HG03571 (cell line): Measurements from ENCODE around the gene DRC3.

Experiments
- ATAC-seq: cut with Tn5 transposase; IDR thresholded peaks from one replicate; pipeline ENCODE4 v1.9.1; 2021; ENCODE audit not compliant: unreplicated experiment

The DRC3 gene

DNA sequence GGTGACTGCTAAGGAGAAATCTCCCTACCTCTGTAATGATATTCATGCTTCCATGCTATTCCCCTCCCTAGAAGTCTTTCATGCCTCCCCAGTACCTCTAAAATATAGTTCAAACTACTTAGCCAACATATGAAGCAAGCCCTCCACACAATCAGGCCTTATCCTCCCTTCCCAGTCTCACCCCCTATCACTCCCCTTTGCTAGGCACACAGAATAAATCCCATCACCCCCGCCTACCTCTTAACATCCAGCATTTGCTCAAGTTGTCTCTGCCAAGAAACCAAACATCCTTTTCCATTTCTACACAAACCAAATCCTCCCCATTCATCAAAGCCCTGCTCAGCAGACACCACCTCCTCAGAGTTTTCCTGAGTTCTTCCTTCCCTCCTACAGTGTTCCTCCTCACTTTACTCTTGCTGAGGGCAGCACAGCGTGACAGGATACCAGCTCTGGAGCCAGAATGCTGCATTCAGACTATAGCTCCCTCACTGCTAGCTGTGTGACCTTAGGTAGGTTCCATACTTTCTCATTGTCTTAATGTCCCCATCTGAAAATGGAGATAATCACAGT is 7.4 kb upstream of the DRC3 start:
- ATAC-seq: no peak

DNA sequence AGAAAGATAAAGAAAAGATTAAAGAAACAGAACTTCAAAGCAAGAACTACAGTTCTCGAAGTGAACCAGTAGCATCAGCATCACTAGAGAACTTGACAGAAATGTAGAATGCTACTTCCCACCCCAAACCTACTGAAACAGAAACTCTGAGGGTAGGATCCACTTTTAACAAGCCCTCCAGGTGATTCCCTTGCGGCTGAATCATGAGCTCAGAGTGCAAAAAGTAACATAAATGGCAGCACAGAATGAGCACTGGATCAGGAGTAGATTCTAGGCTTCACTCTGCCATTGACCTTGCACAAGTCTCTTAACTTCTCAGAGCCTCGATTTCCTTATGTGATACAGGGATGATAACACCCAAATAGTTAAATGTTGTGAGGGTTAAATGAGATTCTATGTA is 6.3 kb upstream of the DRC3 start:
- ATAC-seq: no peak

DNA sequence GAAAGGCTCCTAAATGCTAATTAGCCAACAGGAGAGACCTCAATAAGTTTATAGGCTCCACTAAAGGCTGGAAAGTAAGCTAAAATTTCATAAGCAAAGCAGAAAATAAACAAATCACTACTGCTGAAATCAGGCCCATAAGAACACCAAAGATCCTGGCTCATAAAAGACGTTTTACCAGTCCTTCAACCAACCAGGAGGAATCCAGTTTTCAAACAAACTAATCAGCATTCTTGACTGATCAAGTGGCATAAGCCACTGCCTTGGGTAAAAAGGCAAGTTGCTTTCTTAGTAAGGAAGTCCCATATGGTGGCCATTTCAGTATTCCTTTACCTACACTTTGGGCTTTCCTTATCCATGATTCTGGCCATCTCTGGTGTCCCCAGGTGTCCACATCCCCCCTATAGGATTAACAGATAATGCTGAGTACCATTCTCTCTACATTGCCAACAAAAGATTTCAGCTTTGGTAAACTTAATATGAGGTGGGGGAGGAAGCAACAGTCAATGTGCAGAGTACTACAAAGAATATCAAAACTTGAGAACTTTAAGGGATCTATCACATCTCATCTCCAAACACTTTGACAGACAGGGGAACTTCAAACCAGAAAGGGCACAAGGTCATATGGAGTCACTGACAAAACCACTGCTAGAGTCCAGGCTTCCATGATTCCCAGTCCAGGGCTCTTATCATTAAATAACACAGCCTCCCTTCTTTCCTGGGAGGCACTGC is 1.8 kb upstream of the DRC3 start:
- no peak for ATAC-seq

DNA sequence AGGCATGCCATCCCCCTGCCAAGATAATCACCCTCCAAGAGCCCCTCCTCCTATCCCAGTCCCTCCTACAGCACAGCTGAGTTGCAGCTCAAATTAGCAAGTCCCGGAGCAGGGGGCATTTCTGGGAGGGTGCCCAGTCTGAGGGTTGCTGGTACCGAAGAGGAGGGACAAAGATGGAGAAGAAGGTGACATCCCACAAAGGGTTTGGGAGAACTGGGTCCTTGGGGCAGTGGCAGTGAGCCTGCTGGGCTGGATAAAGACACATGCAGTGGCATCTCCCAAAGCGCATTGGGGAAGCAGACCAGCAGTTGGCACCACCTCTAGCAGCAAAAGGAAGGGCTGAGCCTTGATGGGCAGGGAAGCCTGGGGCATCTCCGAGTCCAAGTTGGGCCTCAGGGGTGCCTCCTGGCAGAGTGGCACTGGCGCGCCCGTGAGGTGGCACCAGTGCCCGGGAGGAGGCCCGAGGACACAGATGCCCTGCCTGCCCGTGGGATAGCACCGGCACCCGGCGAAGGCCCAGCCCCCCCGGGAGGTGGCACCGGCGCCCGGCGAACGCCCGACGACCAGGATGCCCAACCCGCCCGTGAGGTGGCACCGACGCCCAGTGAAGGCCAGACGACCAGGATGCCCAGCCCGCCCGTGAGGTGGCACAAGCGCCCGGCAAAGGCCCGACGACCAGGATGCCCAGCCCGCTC is 1.1 kb upstream of the DRC3 start:
- ATAC-seq: no peak

DNA sequence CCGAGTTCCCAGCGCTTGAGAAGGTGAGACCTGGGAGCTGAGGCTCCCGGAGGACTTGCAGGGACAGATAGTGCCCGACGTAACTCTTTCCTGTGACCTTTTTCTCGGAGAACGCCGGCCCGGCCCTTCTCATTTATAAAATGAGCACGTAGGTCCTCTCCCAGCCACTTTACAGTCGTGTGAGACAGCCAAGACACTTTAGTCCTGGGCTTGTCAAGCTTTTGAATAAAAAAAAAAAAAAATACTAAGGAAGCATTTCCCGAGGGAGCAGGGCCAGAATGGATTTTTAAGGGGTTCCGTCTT is 241 bp downstream of the DRC3 start:
- ATAC-seq: no peak

DNA sequence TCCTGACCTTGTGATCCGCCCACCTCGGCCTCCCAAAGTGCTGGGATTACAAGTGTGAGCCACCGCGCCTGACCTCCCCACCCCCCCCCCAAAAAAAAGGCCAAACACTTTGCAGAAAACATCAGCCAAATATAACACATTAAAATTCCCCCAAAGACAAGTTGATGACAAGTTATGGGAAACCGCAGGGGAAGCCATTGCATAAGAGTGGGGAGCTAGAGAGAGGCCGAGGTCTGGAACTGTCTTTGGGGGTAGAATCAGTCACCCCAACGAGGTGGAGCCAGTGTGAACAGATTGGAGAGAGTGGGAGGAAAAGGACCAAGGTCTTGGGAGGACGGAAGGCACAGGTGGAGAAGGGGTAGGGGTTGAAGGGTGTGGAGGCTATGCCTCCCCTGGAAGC is 2.8 kb downstream of the DRC3 start:
- no peak for ATAC-seq

DNA sequence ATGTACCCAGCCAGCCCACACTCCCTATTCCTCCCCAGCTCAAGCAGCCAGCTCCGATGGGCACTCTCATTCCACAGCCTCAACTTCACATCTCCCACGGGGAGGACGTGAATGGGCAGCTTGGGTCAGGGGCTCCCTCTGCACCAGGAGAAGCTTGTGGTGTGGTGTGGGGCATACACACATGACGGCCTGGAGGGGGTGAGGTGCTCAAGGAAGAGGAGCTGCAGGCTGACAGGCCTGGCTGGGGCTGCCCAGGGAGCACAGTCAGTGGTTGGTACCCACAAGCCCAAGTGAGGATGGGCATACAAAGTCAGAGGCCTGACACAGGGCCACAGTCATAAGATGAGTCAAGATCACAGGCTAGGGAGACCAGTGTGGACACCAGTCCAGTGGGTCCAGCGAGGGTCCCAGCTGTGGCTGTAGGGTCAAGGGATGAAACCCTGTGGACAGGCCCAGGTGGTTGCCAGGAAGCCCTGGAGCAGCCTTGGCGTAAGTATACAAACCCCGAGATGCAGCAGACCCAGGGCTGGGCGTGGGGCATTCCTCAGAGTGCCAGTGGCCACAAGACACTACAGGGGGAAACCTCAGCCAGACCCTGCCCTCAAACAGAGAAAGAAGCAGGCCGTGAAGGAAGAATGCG is 4.4 kb downstream of the DRC3 start:
- no peak for ATAC-seq

DNA sequence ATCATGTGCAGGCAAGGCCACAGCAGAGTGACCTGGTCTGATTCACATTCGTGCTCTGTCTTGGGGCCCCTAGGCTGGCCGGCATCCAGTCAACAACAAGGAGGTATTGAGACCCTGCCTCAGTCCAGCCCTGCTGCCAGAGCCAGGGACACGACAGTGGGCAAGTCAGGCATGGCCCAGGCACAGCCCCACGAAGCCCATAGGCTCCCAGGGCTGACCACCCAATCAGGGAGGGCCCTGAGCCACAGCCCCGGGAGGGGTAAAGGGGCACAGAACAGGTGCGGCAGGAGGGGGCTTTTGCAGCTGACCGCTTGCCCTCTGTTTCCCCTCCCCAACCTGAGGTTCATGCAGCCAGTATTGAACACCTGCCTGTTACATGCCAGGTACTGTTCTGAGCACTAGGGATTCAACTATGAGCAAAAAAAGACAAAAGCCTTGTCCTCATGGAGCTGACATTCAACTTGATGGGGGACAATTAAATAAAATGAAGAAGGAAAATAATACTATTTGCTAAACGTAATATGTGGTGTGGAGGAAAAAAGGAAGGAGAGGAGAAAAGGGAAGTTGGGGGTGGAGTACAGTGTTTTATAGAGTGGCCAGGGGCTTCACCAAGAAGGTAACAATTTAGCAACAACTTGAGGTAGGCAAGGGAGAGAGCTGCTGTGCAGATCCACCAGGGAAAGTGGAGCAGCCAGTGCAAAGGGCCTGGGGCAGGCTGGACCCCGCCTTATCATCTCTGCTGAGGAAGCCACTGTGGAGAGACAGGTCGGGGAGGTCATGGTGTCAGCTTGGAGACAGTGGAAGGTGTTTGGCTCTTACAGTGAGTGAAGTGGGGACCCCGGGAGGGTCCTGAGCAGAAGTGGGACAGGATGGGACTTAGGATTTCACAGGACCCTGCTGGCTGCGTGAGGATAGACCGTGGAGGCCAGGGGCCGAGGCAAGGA is 6.1 kb downstream of the DRC3 start:
- ATAC-seq: no peak

DNA sequence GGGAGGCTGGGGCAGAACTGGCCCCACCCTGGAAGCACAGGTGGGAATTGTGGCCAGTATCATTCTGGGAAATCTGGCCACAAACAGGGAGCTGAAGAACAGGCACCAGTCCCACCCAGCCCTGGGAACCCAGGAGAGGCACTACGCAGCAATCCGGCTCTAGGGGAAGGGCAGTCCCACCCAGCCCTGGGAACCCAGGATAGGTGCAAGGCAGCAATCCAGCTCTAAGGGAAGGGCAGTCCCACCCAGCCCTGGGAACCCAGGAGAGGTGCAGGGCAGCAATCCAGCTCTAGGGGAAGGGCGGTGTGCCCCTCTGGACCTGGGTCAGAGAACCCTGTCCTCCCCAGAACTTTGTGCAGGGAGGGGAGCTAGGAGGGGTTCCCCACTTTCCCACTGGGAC is 7.1 kb downstream of the DRC3 start:
- no peak for ATAC-seq

DNA sequence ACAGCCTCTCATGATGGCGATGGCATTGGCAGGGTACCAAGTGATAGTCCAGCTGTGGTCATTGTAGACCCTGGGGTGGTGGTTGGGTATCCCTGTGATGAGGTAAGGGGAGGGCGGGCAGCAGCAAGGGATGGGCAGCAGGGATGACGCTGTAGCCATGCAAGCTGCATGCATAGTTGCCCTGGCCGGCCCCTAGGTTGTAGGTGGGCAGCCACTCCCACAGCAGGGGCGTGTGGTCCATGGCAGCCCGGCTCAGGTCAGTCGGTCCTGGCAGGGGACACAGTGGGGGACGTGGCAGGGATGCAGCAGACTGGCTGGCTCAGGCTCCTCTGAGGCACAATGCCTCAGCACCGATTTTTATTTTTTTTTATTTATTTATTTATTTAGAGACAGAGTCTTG is 8.7 kb downstream of the DRC3 start:
- no peak for ATAC-seq

DNA sequence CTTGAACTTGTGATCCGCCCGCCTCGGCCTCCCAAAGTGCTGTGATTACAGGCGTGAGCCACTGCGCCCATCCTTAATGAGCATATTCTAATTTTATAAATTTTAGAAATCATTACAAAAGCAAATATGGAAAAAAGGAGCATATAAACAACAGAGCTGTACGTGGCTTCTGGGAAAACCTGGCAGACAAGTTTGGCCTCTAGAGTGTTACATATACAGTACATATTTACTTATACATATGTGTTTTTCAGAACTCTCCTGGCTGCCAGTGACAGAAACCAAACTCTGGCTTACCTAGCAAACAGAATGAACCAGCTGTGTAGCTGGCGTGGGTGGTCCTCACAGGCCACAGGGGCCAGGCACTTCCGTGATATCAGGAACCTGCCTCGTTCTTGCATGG is 10.1 kb downstream of the DRC3 start:
- ATAC-seq: no peak

DNA sequence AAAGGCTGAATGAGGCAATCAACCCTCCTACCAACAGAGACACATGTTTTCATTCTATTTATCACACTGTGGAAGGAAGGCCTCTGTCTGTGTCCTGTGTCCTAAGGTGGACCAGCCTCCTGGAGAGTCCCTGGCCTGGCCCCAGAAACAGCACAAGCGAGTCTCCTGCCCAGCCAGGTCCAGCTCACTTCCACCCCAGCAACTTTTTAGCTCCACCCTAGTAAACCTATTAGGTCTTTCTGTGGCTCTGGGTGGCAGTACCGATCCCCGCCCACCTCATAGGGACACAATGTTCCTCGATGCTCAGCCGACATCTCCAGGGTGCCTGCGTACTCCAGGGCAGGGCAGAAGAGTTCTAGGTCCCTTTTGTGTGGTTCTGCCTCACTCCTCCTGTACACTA is 10.7 kb downstream of the DRC3 start:
- ATAC-seq: no peak

DNA sequence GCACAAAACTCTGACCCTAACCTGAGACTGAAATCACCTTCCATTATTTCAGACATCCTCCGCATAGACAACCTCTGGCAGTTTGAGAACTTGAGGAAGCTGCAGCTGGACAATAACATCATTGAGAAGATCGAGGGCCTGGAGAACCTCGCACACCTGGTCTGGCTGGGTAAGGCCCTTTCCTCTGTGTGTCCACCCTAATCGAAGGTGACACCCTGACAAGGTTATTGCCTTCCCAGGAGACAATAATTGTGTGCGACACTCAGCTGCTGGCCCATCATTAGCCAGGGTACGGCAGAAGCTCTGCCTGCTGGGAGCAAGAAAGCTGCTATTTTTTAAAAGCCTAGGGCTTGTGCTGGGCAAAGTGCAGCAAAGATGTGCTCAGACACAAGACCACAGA is 11.1 kb downstream of the DRC3 start:
- no peak for ATAC-seq

DNA sequence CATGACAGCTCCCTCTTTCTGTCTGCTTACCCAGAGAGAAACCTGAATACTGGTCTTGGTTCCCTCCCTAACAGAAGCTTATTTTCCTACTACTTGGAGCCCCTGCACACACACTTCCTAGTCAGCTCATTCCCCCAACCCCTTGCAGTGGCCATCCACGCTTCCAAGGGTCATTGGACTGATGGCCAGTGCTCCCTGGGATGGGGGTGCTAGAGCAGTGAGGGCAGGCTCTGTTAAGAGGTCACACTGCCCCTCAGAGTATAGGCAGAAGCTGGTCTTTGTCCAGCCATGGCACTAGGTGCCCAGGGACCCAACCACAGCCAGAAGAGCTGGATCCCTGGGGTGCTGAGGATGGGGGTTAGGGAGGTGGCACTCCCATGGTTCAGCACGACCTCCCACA is 12.5 kb downstream of the DRC3 start:
- no peak for ATAC-seq

DNA sequence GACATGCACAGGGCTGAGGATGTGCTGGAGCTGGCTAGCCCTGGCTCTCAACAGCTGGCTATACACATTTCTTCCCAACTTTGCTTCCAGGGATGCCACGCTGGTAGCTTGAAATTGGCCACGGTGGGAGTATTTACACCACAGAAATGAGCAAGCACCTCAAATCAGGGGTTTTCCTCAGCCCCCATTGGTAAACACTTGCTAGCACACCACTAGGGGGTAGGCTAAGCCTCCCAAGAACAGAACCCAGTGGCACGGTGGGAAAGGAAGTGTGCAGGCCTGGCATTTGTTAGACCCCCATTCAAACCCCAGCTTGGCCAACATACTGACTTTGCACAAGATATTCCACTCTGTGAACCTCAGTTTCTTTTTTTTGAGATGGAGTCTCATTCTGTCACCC is 12.9 kb downstream of the DRC3 start:
- ATAC-seq: no peak

DNA sequence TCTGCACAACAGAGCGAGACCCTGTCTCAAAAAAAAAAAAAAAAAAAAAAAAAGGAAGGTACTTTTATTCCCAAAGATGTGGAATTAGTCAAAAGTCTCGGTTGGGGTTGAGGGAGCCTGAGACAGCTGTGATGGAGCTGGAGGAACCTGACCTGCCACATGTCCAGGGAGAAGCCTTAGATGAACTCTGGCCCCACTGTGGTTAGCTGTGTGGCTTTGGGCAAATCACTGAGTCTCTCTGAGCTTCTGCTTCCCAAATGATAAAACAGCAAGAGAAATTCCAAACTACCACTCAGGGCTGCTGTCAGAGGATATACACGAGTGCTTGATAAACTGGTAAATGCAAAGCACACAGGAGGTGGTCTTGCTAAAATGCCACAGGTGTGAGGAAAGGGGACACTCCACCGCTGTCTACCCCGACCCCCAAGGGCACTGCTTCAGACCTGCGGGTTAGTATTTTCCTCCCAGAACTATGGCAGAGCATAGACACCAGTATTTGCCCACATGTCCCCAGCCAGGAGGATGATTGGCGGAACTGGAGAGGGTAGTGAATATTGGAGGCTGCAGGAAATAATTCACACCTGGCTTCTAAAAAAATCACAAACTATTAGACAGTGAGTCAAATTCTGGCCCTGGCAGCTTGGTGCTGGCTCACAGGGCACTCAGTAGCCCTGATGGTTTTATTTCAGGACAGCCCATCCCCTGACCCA is 14.7 kb downstream of the DRC3 start:
- ATAC-seq: no peak

DNA sequence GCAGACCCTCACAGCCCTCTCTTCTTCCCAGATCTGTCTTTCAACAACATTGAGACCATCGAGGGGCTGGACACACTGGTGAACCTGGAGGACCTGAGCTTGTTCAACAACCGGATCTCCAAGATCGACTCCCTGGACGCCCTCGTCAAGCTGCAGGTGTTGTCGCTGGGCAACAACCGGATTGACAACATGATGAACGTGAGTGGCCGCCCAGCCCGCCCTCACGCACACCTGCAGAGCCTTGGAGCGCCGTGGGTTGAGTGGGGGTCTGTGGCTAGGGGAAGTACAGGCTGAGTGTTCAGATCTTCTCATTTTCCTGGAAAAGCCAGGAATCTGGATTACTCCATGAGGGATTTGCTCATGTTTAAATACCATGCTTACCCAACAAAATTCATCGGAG is 15.2 kb downstream of the DRC3 start:
- ATAC-seq: no peak

DNA sequence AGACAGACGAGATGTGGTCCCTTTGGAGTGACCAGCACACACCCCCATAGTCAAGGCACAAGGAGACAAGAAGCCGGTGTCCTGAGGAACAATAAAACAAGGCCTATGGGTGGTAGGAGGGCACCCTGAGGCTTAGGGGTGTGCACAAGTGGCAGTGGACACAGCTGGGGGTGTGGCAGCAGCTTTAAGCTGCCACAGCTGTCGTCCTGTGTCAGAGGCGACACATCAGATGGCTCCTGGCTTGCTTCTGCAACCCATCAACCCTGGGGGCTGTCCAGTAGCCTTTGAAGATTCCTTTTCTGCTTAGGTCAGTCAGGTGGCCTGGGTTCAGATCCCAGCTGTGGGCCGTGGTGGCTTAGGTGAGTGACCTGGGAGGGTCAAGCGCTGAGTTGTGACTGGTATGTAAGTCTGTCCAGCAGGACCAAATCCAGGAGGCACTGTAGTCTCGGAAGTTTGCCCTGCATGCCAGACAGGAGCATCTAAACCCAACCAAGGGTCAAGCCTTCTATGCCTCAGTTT is 15.8 kb downstream of the DRC3 start:
- ATAC-seq: no peak

DNA sequence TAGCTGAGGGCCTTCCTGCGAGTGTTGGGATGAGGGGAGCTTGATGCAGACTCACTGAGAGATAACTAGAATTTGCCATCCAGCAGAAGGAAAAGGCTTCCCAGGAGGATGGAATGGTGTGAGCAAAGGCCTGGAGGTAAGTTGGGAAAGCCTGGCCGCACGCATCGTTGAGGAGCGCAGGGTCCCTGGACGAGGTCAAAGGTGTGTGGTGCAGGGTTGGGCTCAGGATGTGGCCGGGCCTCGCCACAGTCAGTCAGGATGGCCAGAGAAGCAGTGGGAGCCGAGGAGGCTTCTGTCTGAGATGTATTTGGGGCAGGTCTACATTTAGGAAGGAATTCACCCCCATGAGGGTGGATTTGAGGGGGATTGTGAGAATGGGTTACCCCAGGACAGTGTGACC is 16.4 kb downstream of the DRC3 start:
- no peak for ATAC-seq

DNA sequence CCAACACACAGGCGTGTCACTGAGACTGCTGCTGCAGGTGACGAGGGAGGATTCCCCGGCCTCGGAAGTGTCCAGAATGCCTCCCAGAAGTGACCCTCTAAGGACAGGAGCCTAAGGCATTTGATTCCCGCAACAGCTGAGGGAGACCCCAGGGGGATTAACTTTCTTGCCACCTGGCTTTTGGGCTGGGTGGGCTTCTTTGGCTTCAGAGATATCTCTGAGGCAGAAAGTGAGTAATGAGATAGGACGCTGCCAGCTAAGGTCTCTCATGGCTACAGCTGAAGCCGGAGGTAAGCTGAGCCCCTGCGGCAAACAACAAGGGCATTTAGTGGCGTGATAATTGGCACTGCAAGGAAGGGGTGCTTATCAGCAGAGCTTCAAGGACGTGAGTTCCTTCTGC is 17.0 kb downstream of the DRC3 start:
- no peak for ATAC-seq
